GM12878 (cell line): ENCODE results near the gene MAL. TPM values are rescaled to one million over a fixed set of nuclear protein-coding genes. Genes with fewer than 3 reads are reported as not detected.

Experiments
- ATAC-seq: fragments of 200-7000 bp; cut with Tn5 transposase; 3 replicates; pipeline ENCODE4 v1.9.1; 2020; ENCODE audit warnings: mild to moderate bottlenecking, moderate library complexity
- BruUV-seq: library from RNA; stranded (reverse); fragments of 400-500 nt; replicated peaks from 2 replicates; lab custom pipeline; 2021; lab: Mats Ljungman, UMichigan
- CTCF ChIA-PET: fragments of 300-600 bp; sonication (Branson Sonifier 250); formaldehyde crosslinking; extraction: SDS; loops from one replicate; lab custom pipeline; 2021; ENCODE audit warnings: inconsistent platforms; lab: Yijun Ruan, JAX
- POLR2A ChIA-PET: fragments of 350-600 bp; formaldehyde crosslinking; extraction: SDS; loops from one replicate; lab custom pipeline; 2021; ENCODE audit warnings: inconsistent platforms; lab: Charles Lee
- RAD21 ChIA-PET: fragments of 300-600 bp; sonication (Branson Sonifier 250); formaldehyde crosslinking; loops from one replicate; lab custom pipeline; 2023; ENCODE audit warnings: antibody characterized with exemption; ENCODE audit not compliant: unreplicated experiment; lab: Charles Lee
- SMC1A ChIA-PET: fragments of 300-600 bp; sonication (Branson Sonifier 250); formaldehyde crosslinking; loops from one replicate; lab custom pipeline; 2023; ENCODE audit not compliant: unreplicated experiment, uncharacterized antibody; lab: Charles Lee
- DNase-seq: peaks from one replicate; pipeline ENCODE4 v3.0.0-alpha.2; 2011; ENCODE audit warnings: low read depth, low spot score
- FAIRE-seq: peaks from 3 replicates; lab custom pipeline; 2011; peaks lifted over from hg19 to GRCh38; lab: Jason Lieb, UNC
- H2AFZ ChIP-seq: 2 replicates; pipeline ENCODE4 v1.6.0; 2011; ENCODE audit warnings: low read depth, low read length, control low read depth; ENCODE audit not compliant: control insufficient read depth
- H3K27ac ChIP-seq: 2 replicates; pipeline ENCODE4 v1.5.1; 2011; ENCODE audit warnings: control low read depth; ENCODE audit not compliant: control insufficient read depth, insufficient read depth
- H3K27me3 ChIP-seq, 2 experiments: replicated peaks in 1 of 2; 2 replicates each; pipeline versions ENCODE4 v1.6.0 to v1.6.1; 2011; ENCODE audit warnings: low read length in 1 of 2; ENCODE audit not compliant: control insufficient read depth in 2 of 2, insufficient read depth in 2 of 2
- H3K36me3 ChIP-seq, 2 experiments: 2 replicates each; pipeline ENCODE4 v1.5.1; 2011; ENCODE audit warnings: low read length in 1 of 2; ENCODE audit not compliant: control insufficient read depth in 2 of 2, insufficient read depth in 2 of 2
- H3K4me1 ChIP-seq: 2 replicates; pipeline ENCODE4 v1.6.1; 2011; ENCODE audit warnings: mild to moderate bottlenecking, low read length, moderate library complexity, mixed read lengths; ENCODE audit not compliant: control insufficient read depth, insufficient read depth
- H3K4me2 ChIP-seq: 2 replicates; pipeline ENCODE4 v1.6.0; 2011; ENCODE audit warnings: control low read depth; ENCODE audit not compliant: control insufficient read depth, insufficient read depth
- H3K4me3 ChIP-seq: fragments of 200-600 bp; sonication (generic); 2 replicates; pipeline ENCODE4 v1.5.1; 2016
- H3K79me2 ChIP-seq: 2 replicates; pipeline ENCODE4 v1.6.0; 2011; ENCODE audit warnings: low read length; ENCODE audit not compliant: control insufficient read depth, insufficient read depth
- H3K9ac ChIP-seq: 2 replicates; pipeline ENCODE4 v1.8.0; 2011; ENCODE audit warnings: low read length, control low read depth, mixed read lengths; ENCODE audit not compliant: control insufficient read depth, insufficient read depth
- H3K9me3 ChIP-seq: replicated peaks from 3 replicates; pipeline ENCODE4 v1.5.1; 2011; ENCODE audit warnings: mild to moderate bottlenecking, low read length; ENCODE audit not compliant: control insufficient read depth, insufficient read depth
- H4K20me1 ChIP-seq: 2 replicates; pipeline ENCODE4 v1.6.0; 2011; ENCODE audit not compliant: control insufficient read depth, insufficient read depth
- ASH2L ChIP-seq: fragments of 300-600, 200-600 bp; sonication (generic); IDR thresholded peaks from 2 replicates; pipeline ENCODE4 v1.6.1; 2017; ENCODE audit warnings: low read depth, mild to moderate bottlenecking, borderline replicate concordance
- CEBPZ ChIP-seq: fragments of 150-350 bp; IDR thresholded peaks from 2 replicates; pipeline ENCODE4 v1.6.1; 2016; ENCODE audit warnings: low read depth, low read length
- DPF2 ChIP-seq: fragments of 450-650 bp; IDR thresholded peaks from 2 replicates; pipeline ENCODE4 v1.6.1; 2017; ENCODE audit warnings: mild to moderate bottlenecking
- EP300 ChIP-seq, 2 experiments: fragments of 150-350 bp in 1 of 2; IDR thresholded peaks; 2 replicates each; pipeline ENCODE4 v1.6.1; 2011 to 2012; ENCODE audit warnings: low read depth in 2 of 2, low read length in 2 of 2, borderline replicate concordance in 1 of 2, improper control_type of control experiment in 1 of 2, inconsistent platforms in 1 of 2; ENCODE audit not compliant: control insufficient read depth in 1 of 2
- IKZF1 ChIP-seq: fragments of 450-650 bp; conservative IDR thresholded peaks from 2 replicates; pipeline ENCODE4 v1.6.1; 2017; ENCODE audit warnings: antibody characterized with exemption, mild to moderate bottlenecking
- IRF4 ChIP-seq: IDR thresholded peaks from 2 replicates; pipeline ENCODE4 v1.6.1; 2011; ENCODE audit warnings: low read depth, low read length
- KAT2A ChIP-seq: conservative IDR thresholded peaks from 2 replicates; pipeline ENCODE4 v1.6.1; 2011; ENCODE audit warnings: low read depth, low read length; ENCODE audit not compliant: control insufficient read depth
- LARP7 ChIP-seq: fragments of 450-650 bp; IDR thresholded peaks from 2 replicates; pipeline ENCODE4 v1.6.1; 2017; ENCODE audit warnings: mild to moderate bottlenecking
- NFYB ChIP-seq: IDR thresholded peaks from 2 replicates; pipeline ENCODE4 v1.6.1; 2011; ENCODE audit warnings: low read depth, mild to moderate bottlenecking, low read length, improper control_type of control experiment, moderate library complexity; ENCODE audit not compliant: insufficient read depth
- NRF1 ChIP-seq: conservative IDR thresholded peaks from 2 replicates; pipeline ENCODE4 v1.6.1; 2011; ENCODE audit warnings: mild to moderate bottlenecking, low read depth, low read length, improper control_type of control experiment
- POLR2AphosphoS2 ChIP-seq: IDR thresholded peaks from 2 replicates; pipeline ENCODE4 v1.6.1; 2011; ENCODE audit warnings: low read depth, mild to moderate bottlenecking, low read length, improper control_type of control experiment, moderate library complexity
- SMC3 ChIP-seq: IDR thresholded peaks from 2 replicates; pipeline ENCODE4 v1.6.1; 2011; ENCODE audit warnings: low read length, improper control_type of control experiment, borderline replicate concordance
- STAT1 ChIP-seq: fragments of 450-650 bp; conservative IDR thresholded peaks from 2 replicates; pipeline ENCODE4 v1.6.1; 2014; ENCODE audit warnings: antibody characterized with exemption, mild to moderate bottlenecking
- STAT3 ChIP-seq: IDR thresholded peaks from 2 replicates; pipeline ENCODE4 v1.6.1; 2011; ENCODE audit warnings: low read depth, low read length, improper control_type of control experiment
- TAF1 ChIP-seq: IDR thresholded peaks from 2 replicates; pipeline ENCODE4 v1.6.1; 2011; ENCODE audit warnings: mild to moderate bottlenecking, low read depth, low read length, borderline replicate concordance
- TBL1XR1 ChIP-seq: IDR thresholded peaks from 2 replicates; pipeline ENCODE4 v1.6.1; 2012; ENCODE audit warnings: low read depth, low read length, improper control_type of control experiment
- ZNF24 ChIP-seq: fragments of 450-650 bp; IDR thresholded peaks from 2 replicates; pipeline ENCODE4 v1.6.1; 2017; ENCODE audit warnings: antibody characterized with exemption, mild to moderate bottlenecking
- ZSCAN29 ChIP-seq: fragments of 450-650 bp; IDR thresholded peaks from 2 replicates; pipeline ENCODE4 v1.6.1; 2017; ENCODE audit warnings: mild to moderate bottlenecking, moderate library complexity
- WGBS: methylation state at CpG from one replicate; pipeline ENCODE4 v1.1.6; 2016; ENCODE audit warnings: low lambda C conversion rate; ENCODE audit not compliant: insufficient replicate concordance, insufficient coverage; ENCODE audit errors: missing lambda C conversion rate; 5-methylcytosine and 5-hydroxymethylcytosine counted together
- in situ Hi-C: fragments of 300-500 bp; cut with MboI; formaldehyde crosslinking; loops from 9 replicates; pipeline ENCODE4 v1.14.3; 2018; ENCODE audit warnings: mixed read lengths
- intact Hi-C: fragments of 100-400 bp; cut with micrococcal nuclease; formaldehyde crosslinking; loops from one replicate; pipeline ENCODE4 v1.14.2; 2022; ENCODE audit not compliant: unreplicated experiment
- polyA plus RNA-seq, 11 experiments: library from polyadenylated mRNA; depleted of rRNA in 4 of 11; unstranded in 6 of 11; stranded (reverse) in 5 of 11; fragments of >200 nt; fragmentation: Nextera tagmentation in 4 of 11; fragmentation: Illumina TruSeq in 1 of 11; extraction: Ambion mirVana in 4 of 11; extraction: Trizol in 1 of 11; gene quantifications; 1 replicate in 1 of 11; 2 replicates in 10 of 11; pipeline versions ENCODE4 v1.2.1 to v1.2.3, GENCODE V29; 2011 to 2016; ENCODE audit warnings: inconsistent platforms in 2 of 11, missing spikeins in 2 of 11, low read depth in 1 of 11
- total RNA-seq, 4 experiments: library from RNA; depleted of rRNA in 3 of 4; stranded (reverse); fragments of >200 nt in 3 of 4; fragmentation: Illumina TruSeq in 1 of 4; extraction: Trizol in 1 of 4; gene quantifications; 2 replicates each; pipeline versions ENCODE4 v1.2.1 to v1.2.3, GENCODE V29; 2013 to 2021

Gene MAL
- total and polyA plus RNA-seq, 10 of the 15 experiments (the other 5 are each of a cell fraction or from before 2014, with no cell fraction given), result 1.3 to 4.5 (median 1.7) TPM

GRCh38 chr2:95006588-95006987 lies 18.9 kb upstream of the MAL start:
- no peak overlapping the region for H3K4me3 ChIP-seq
- intact Hi-C loops, result no loop called here
- DNase-seq (no peak), FAIRE-seq (no peak), ATAC-seq (no peak)
- CTCF ChIA-PET, result no interaction called here
- no peaks in the 10 kb centered on the region for H3K36me3 ChIP-seq
- WGBS, result 64% methylated on average over 7 of the region's 7 CpGs
- in situ Hi-C loops, result no loop called here
- H3K9ac ChIP-seq, result no peak overlapping the region
- no peaks in the 10 kb centered on the region for H3K79me2 ChIP-seq
- no TSS peak for BruUV-seq
- H4K20me1 ChIP-seq, result no peaks in the 10 kb centered on the region
- no peak overlapping the region for H3K27ac ChIP-seq
- H3K4me1 ChIP-seq, result no peaks in the 10 kb centered on the region
- POLR2A ChIA-PET, result no interaction called here
- TF ChIP-seq KAT2A (no peak), EP300 (IDR thresholded peaks at IDR 0.05; ENCODE audit: borderline replicate concordance in 1 of 2, control insufficient read depth in 1 of 2, low read depth in 2 of 2, low read length in 2 of 2) (no peak), POLR2AphosphoS2 (no peak), IRF4 (no peak), STAT1 (no peak), ZSCAN29 (no peak), TBL1XR1 (no peak), DPF2 (no peak), NRF1 (no peak), NFYB (no peak), STAT3 (no peak), IKZF1 (no peak), SMC3 (no peak), LARP7 (no peak), TAF1 (no peak), CEBPZ (no peak), ZNF24 (no peak), ASH2L (no peak)
- H3K4me2 ChIP-seq, result no peak overlapping the region
- SMC1A ChIA-PET, result no interaction called here
- no peaks in the 10 kb centered on the region for H3K9me3 ChIP-seq
- no peak overlapping the region for H2AFZ ChIP-seq
- no peaks in the 10 kb centered on the region for H3K27me3 ChIP-seq
- RAD21 ChIA-PET, result no interaction called here
